Measurements from ENCODE around the gene MOB3B. TPM values are rescaled to one million over a fixed set of nuclear protein-coding genes. Genes with fewer than 3 reads are reported as not detected.

MOB3B gene
- total RNA-seq, 1 donor from 2014 or later = 3.8 TPM

DNA sequence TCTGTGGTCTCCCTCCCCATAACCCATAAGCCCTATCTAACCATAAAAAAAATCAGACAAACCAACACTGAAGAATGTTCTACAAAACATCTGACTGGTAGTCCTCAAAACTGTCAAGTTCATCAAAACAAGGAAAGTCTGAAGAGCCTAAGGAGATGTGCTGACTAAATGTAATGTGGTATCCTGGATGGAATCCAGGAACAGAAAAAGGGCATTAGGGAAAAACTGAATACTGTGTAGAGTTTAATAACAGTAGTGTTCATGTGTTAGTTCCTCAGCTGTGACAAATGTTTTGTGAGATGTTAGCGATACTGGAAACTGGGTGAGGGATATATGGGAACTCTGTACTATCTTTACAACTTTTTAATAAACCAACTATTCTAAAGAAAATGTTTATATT lies 157.0 kb downstream of the MOB3B start:
- H3K9me3 Mint-ChIP-seq (ENCODE audit: low read depth) = no peaks in the 10 kb centered on the region
- no peak for DNase-seq (ENCODE audit: low spot score)
- H3K4me3 Mint-ChIP-seq (ENCODE audit: unreplicated experiment) = no peak overlapping the region
- no peak overlapping the region for H3K27ac Mint-ChIP-seq (ENCODE audit: unreplicated experiment)
- no peak for TF ChIP-seq CTCF (IDR thresholded peaks at IDR 0.05)
- no peaks in the 10 kb centered on the region for H3K36me3 Mint-ChIP-seq (ENCODE audit: low read depth)
- peaks cover 39% of the 10 kb centered on the region for H3K4me1 Mint-ChIP-seq (ENCODE audit: low read depth)
- H3K27me3 Mint-ChIP-seq (ENCODE audit: low read depth) = peaks cover 6% of the 10 kb centered on the region

DNA sequence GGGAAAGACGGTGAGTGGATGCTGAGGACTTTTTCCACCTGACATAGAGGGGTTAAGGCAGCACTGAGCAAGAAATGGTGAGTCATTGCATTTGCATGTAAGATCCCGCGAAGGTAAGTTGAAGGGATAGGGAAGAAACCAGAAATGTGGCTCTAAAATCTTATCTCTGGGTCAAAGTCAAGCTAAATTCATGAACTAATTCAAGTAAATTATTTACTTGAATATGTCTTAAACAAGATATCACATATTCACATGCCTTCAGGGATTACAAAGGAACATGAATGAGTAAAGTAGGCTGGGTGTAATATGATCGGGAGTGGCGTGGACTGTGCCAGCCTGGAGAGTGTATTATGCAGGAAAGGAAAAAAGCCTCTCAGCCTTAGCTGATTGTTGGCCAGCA lies 158.2 kb downstream of the MOB3B start:
- Mint-ChIP-seq H3K27ac (ENCODE audit: unreplicated experiment) (no peak overlapping the region), H3K4me1 (ENCODE audit: low read depth) (peaks cover 47% of the 10 kb centered on the region)
- no peak for DNase-seq (ENCODE audit: low spot score)

GRCh38 chr9:27369591-27369990 lies 160.0 kb downstream of the MOB3B start:
- Mint-ChIP-seq H3K36me3 (ENCODE audit: low read depth) (no peaks in the 10 kb centered on the region), H3K27ac (ENCODE audit: unreplicated experiment) (no peak overlapping the region), H3K9me3 (ENCODE audit: low read depth) (no peaks in the 10 kb centered on the region), H3K4me3 (ENCODE audit: unreplicated experiment) (no peak overlapping the region), H3K4me1 (ENCODE audit: low read depth) (peaks cover 56% of the 10 kb centered on the region), H3K27me3 (ENCODE audit: low read depth) (no peaks in the 10 kb centered on the region)
- DNase-seq (ENCODE audit: low spot score) = no peak
- no peak for TF ChIP-seq CTCF (IDR thresholded peaks at IDR 0.05)

More for the DNA sequence above, 158.2 kb downstream of the MOB3B start:
- H3K9me3 Mint-ChIP-seq (ENCODE audit: low read depth) = no peaks in the 10 kb centered on the region
- H3K36me3 Mint-ChIP-seq (ENCODE audit: low read depth) = no peaks in the 10 kb centered on the region
- peak overlapping the region; percentile 48 for H3K4me3 Mint-ChIP-seq (ENCODE audit: unreplicated experiment)
- H3K27me3 Mint-ChIP-seq (ENCODE audit: low read depth) = no peaks in the 10 kb centered on the region
- TF ChIP-seq CTCF (IDR thresholded peaks at IDR 0.05) = no peak

- H3K9me3 Mint-ChIP-seq (ENCODE audit: low read depth) = no peaks in the 10 kb centered on the region
- DNase-seq (ENCODE audit: low spot score) = no peak
- no peaks in the 10 kb centered on the region for H3K36me3 Mint-ChIP-seq (ENCODE audit: low read depth)
- H3K4me3 Mint-ChIP-seq (ENCODE audit: unreplicated experiment) = no peak overlapping the region
- H3K4me1 Mint-ChIP-seq (ENCODE audit: low read depth) = peaks cover 56% of the 10 kb centered on the region
- no peak for TF ChIP-seq CTCF (IDR thresholded peaks at IDR 0.05)
- H3K27ac Mint-ChIP-seq (ENCODE audit: unreplicated experiment) = peak overlapping the region; percentile 45
- H3K27me3 Mint-ChIP-seq (ENCODE audit: low read depth) = no peaks in the 10 kb centered on the region
Observed at GRCh38 chr9:27368316-27368985, 161.2 kb downstream of the MOB3B start.

DNA sequence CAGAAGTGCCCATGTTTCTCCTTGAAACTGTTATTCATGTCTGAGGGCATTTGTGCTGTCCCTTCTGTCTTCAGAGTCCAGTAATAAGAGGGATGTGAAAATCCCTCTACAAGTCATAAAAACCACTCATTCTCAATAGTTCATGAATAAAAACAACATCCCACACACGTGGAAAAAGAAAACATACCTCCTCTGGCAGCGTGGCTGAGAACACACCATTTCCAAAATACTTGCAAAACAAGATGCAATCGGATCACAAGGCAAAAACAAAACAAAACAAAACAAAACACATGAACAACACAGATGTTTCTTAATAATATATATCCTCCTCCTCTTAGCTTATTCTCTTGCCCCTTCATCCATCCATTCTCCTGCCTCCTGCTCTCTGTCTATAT lies 161.7 kb downstream of the MOB3B start:
- no peaks in the 10 kb centered on the region for H3K36me3 Mint-ChIP-seq (ENCODE audit: low read depth)
- no peaks in the 10 kb centered on the region for H3K9me3 Mint-ChIP-seq (ENCODE audit: low read depth)
- no peaks in the 10 kb centered on the region for H3K27me3 Mint-ChIP-seq (ENCODE audit: low read depth)
- TF ChIP-seq CTCF (IDR thresholded peaks at IDR 0.05) = no peak
- DNase-seq (ENCODE audit: low spot score) = no peak
- H3K27ac Mint-ChIP-seq (ENCODE audit: unreplicated experiment) = no peak overlapping the region
- H3K4me1 Mint-ChIP-seq (ENCODE audit: low read depth) = peaks cover 55% of the 10 kb centered on the region
- H3K4me3 Mint-ChIP-seq (ENCODE audit: unreplicated experiment) = no peak overlapping the region

Data from chondrocyte (in vitro differentiated cells).